Measurements from ENCODE around the gene EML5.

EML5 gene

GRCh38 chr14:88698651-88699050 is 94.1 kb downstream of the EML5 start:
- DNase-seq: no peak

- no peak for DNase-seq
Measured at GRCh38 chr14:88695870-88696269, 96.9 kb downstream of the EML5 start.

- DNase-seq: no peak
Measured at GRCh38 chr14:88688386-88688785, 104.4 kb downstream of the EML5 start.

GRCh38 chr14:88683119-88683518 is 109.6 kb downstream of the EML5 start:
- no peak for DNase-seq

GRCh38 chr14:88682495-88683114 is 110.1 kb downstream of the EML5 start:
- DNase-seq: no peak

GRCh38 chr14:88681755-88682494 is 110.8 kb downstream of the EML5 start:
- DNase-seq: no peak

- no peak for DNase-seq
Measured at GRCh38 chr14:88669346-88669745, 123.4 kb downstream of the EML5 start.

- DNase-seq: no peak
Measured at GRCh38 chr14:88668448-88669116, 124.2 kb downstream of the EML5 start.

- peak; percentile 64 for DNase-seq
Measured at GRCh38 chr14:88667555-88668273, 125.0 kb downstream of the EML5 start.

- DNase-seq: no peak
Measured at GRCh38 chr14:88660056-88660455, 132.7 kb downstream of the EML5 start.

GRCh38 chr14:88639221-88639620 is 153.5 kb downstream of the EML5 start:
- no peak for DNase-seq

GRCh38 chr14:88632512-88632911 is 160.2 kb downstream of the EML5 start:
- DNase-seq: no peak

- no peak for DNase-seq
Measured at GRCh38 chr14:88631091-88631490, 161.7 kb downstream of the EML5 start.

- DNase-seq: no peak
Measured at GRCh38 chr14:88630565-88630964, 162.2 kb downstream of the EML5 start.

- DNase-seq: no peak
Measured at GRCh38 chr14:88628462-88628861, 164.3 kb downstream of the EML5 start.

- DNase-seq: no peak
Measured at GRCh38 chr14:88628033-88628432, 164.7 kb downstream of the EML5 start.

GRCh38 chr14:88625671-88626070 is 167.1 kb downstream of the EML5 start:
- DNase-seq: no peak

GRCh38 chr14:88621100-88621499 is 171.7 kb downstream of the EML5 start:
- no peak for DNase-seq

GRCh38 chr14:88618476-88618875 is 174.3 kb downstream of the EML5 start:
- DNase-seq: no peak

GRCh38 chr14:88617479-88617878 is 175.3 kb downstream of the EML5 start:
- no peak for DNase-seq

- no peak for DNase-seq
Measured at GRCh38 chr14:88616697-88617096, 176.1 kb downstream of the EML5 start.

- DNase-seq: no peak
Measured at GRCh38 chr14:88614218-88614907, 178.4 kb downstream of the EML5 start.

GRCh38 chr14:88613552-88614010 is 179.2 kb downstream of the EML5 start:
- peak; percentile 82 for DNase-seq
